Measurements from ENCODE around the gene PTPN20. TPM values are rescaled to one million over a fixed set of nuclear protein-coding genes. Genes with fewer than 3 reads are reported as not detected.
A peak's percentile ranks its signal among the peaks of the same experiment; 100 is the strongest.
"Not testable (repeated sequence)": the region's sequence is repeated elsewhere in the genome, so short reads cannot be mapped to it uniquely, and the experiment has no call there.

The PTPN20 gene
- total RNA-seq (2022) (not detected in 2 replicates), Bru-seq, nascent RNA (percentile 2 among the genes with signal in this experiment), BruChase-seq, experiment 1, labeled RNA remaining after a 2-hour chase (percentile 2 among the genes with signal in this experiment), BruChase-seq, experiment 2, labeled RNA remaining after a 6-hour chase (percentile 3 among the genes with signal in this experiment)
- long read RNA-seq: 0 reads

GRCh38 chr10:46911144-46911876, at the start of gene PTPN20:
PTPN20 (plus strand) TSS chr10:46911428; CDS start chr10:46932500, 21,072 bp downstream.
- H3K4me1 Mint-ChIP-seq (ENCODE audit: low read depth, unreplicated experiment); H3K36me3 Mint-ChIP-seq (ENCODE audit: insufficient read depth, unreplicated experiment); H3K9me3 Mint-ChIP-seq (ENCODE audit: unreplicated experiment); H3K27me3 Mint-ChIP-seq (ENCODE audit: insufficient read depth, unreplicated experiment); H3K9me3 ChIP-seq; H3K27ac Mint-ChIP-seq (ENCODE audit: unreplicated experiment); POLR2A ChIA-PET; BruUV-seq (replicated peaks); H3K4me1 ChIP-seq; H3K4me3 ChIP-seq (ENCODE audit: low read depth, low read length); H3K36me3 ChIP-seq (ENCODE audit: control insufficient read depth, insufficient read depth, low read length); H3K27me3 ChIP-seq (replicated peaks; ENCODE audit: control insufficient read depth, insufficient read depth, low read length); CTCF ChIA-PET; H3K4me3 Mint-ChIP-seq (ENCODE audit: unreplicated experiment); intact Hi-C loops (cut with micrococcal nuclease; ENCODE audit: unreplicated experiment); DNase-seq: not testable (repeated sequence)

- CTCF ChIA-PET; H3K4me1 Mint-ChIP-seq (ENCODE audit: low read depth, unreplicated experiment); intact Hi-C loops (cut with micrococcal nuclease; ENCODE audit: unreplicated experiment): not testable (repeated sequence)
These were observed 41.5 kb upstream of the PTPN20 start for GRCh38 chr10:46869716-46870115.

GRCh38 chr10:46871583-46871982, 39.6 kb upstream of the PTPN20 start:
- H3K27ac Mint-ChIP-seq (ENCODE audit: unreplicated experiment); H3K27me3 ChIP-seq (replicated peaks; ENCODE audit: control insufficient read depth, insufficient read depth, low read length); POLR2A ChIA-PET; H3K4me1 Mint-ChIP-seq (ENCODE audit: low read depth, unreplicated experiment); intact Hi-C loops (cut with micrococcal nuclease; ENCODE audit: unreplicated experiment); H3K4me3 ChIP-seq (ENCODE audit: low read depth, low read length); H3K9me3 ChIP-seq; H3K4me3 Mint-ChIP-seq (ENCODE audit: unreplicated experiment); CTCF ChIA-PET; DNase-seq; H3K36me3 ChIP-seq (ENCODE audit: control insufficient read depth, insufficient read depth, low read length); H3K27me3 Mint-ChIP-seq (ENCODE audit: insufficient read depth, unreplicated experiment); H3K9me3 Mint-ChIP-seq (ENCODE audit: unreplicated experiment); H3K4me1 ChIP-seq; H3K36me3 Mint-ChIP-seq (ENCODE audit: insufficient read depth, unreplicated experiment); BruUV-seq (replicated peaks): not testable (repeated sequence)

More at GRCh38 chr10:46869716-46870115, 41.5 kb upstream of the PTPN20 start:
- H3K4me1 ChIP-seq; H3K4me3 Mint-ChIP-seq (ENCODE audit: unreplicated experiment); H3K36me3 ChIP-seq (ENCODE audit: control insufficient read depth, insufficient read depth, low read length); H3K27me3 ChIP-seq (replicated peaks; ENCODE audit: control insufficient read depth, insufficient read depth, low read length); POLR2A ChIA-PET; BruUV-seq (replicated peaks); H3K9me3 ChIP-seq; H3K4me3 ChIP-seq (ENCODE audit: low read depth, low read length); H3K36me3 Mint-ChIP-seq (ENCODE audit: insufficient read depth, unreplicated experiment); H3K9me3 Mint-ChIP-seq (ENCODE audit: unreplicated experiment); DNase-seq; H3K27ac Mint-ChIP-seq (ENCODE audit: unreplicated experiment); H3K27me3 Mint-ChIP-seq (ENCODE audit: insufficient read depth, unreplicated experiment): not testable (repeated sequence)

- intact Hi-C loops (cut with micrococcal nuclease; ENCODE audit: unreplicated experiment); POLR2A ChIA-PET; H3K36me3 Mint-ChIP-seq (ENCODE audit: insufficient read depth, unreplicated experiment); H3K36me3 ChIP-seq (ENCODE audit: control insufficient read depth, insufficient read depth, low read length); H3K4me1 ChIP-seq; H3K27me3 Mint-ChIP-seq (ENCODE audit: insufficient read depth, unreplicated experiment); H3K4me1 Mint-ChIP-seq (ENCODE audit: low read depth, unreplicated experiment); H3K4me3 Mint-ChIP-seq (ENCODE audit: unreplicated experiment); H3K9me3 Mint-ChIP-seq (ENCODE audit: unreplicated experiment); H3K4me3 ChIP-seq (ENCODE audit: low read depth, low read length); DNase-seq; BruUV-seq (replicated peaks); H3K9me3 ChIP-seq; CTCF ChIA-PET; H3K27ac Mint-ChIP-seq (ENCODE audit: unreplicated experiment); H3K27me3 ChIP-seq (replicated peaks; ENCODE audit: control insufficient read depth, insufficient read depth, low read length): not testable (repeated sequence)
These were observed 35.9 kb upstream of the PTPN20 start for GRCh38 chr10:46875304-46875703.

GRCh38 chr10:46876773-46877172, 34.5 kb upstream of the PTPN20 start:
- H3K27me3 ChIP-seq (replicated peaks; ENCODE audit: control insufficient read depth, insufficient read depth, low read length); H3K4me3 Mint-ChIP-seq (ENCODE audit: unreplicated experiment); H3K9me3 Mint-ChIP-seq (ENCODE audit: unreplicated experiment); BruUV-seq (replicated peaks); H3K27me3 Mint-ChIP-seq (ENCODE audit: insufficient read depth, unreplicated experiment); H3K9me3 ChIP-seq; POLR2A ChIA-PET; H3K4me3 ChIP-seq (ENCODE audit: low read depth, low read length); H3K4me1 Mint-ChIP-seq (ENCODE audit: low read depth, unreplicated experiment); H3K4me1 ChIP-seq; H3K36me3 Mint-ChIP-seq (ENCODE audit: insufficient read depth, unreplicated experiment); CTCF ChIA-PET; H3K36me3 ChIP-seq (ENCODE audit: control insufficient read depth, insufficient read depth, low read length); intact Hi-C loops (cut with micrococcal nuclease; ENCODE audit: unreplicated experiment); H3K27ac Mint-ChIP-seq (ENCODE audit: unreplicated experiment); DNase-seq: not testable (repeated sequence)

- intact Hi-C loops (cut with micrococcal nuclease; ENCODE audit: unreplicated experiment); H3K9me3 Mint-ChIP-seq (ENCODE audit: unreplicated experiment); H3K4me1 Mint-ChIP-seq (ENCODE audit: low read depth, unreplicated experiment); H3K9me3 ChIP-seq; H3K27me3 Mint-ChIP-seq (ENCODE audit: insufficient read depth, unreplicated experiment); BruUV-seq (replicated peaks); H3K36me3 Mint-ChIP-seq (ENCODE audit: insufficient read depth, unreplicated experiment); H3K27ac Mint-ChIP-seq (ENCODE audit: unreplicated experiment); H3K36me3 ChIP-seq (ENCODE audit: control insufficient read depth, insufficient read depth, low read length); DNase-seq; CTCF ChIA-PET; H3K4me3 ChIP-seq (ENCODE audit: low read depth, low read length); H3K4me3 Mint-ChIP-seq (ENCODE audit: unreplicated experiment); POLR2A ChIA-PET; H3K27me3 ChIP-seq (replicated peaks; ENCODE audit: control insufficient read depth, insufficient read depth, low read length); H3K4me1 ChIP-seq: not testable (repeated sequence)
These were observed 32.5 kb upstream of the PTPN20 start for GRCh38 chr10:46878761-46879160.

All from Caco-2 (cell line).